Renal cortex interstitium (tissue), 11 donors: Measurements from ENCODE around the gene SCARB1. TPM values are rescaled to one million over a fixed set of nuclear protein-coding genes. Genes with fewer than 3 reads are reported as not detected.

Experiments
- DNase-seq, 11 donors: peaks; one replicate each; pipeline ENCODE4 v3.0.0-alpha.2; 2013; ENCODE audit warnings: low read depth in 9 of 11, low spot score in 4 of 11; ENCODE audit errors: extremely low read depth in 1 of 11
- polyA plus RNA-seq, 3 donors: library from polyadenylated mRNA; unstranded; fragments of 120-200 nt; gene quantifications; one replicate each; pipeline ENCODE4 v1.2.1, GENCODE V29; 2013; ENCODE audit not compliant: insufficient read length in 3 of 3

Gene SCARB1
- polyA plus RNA-seq, 3 donors: 22.4 to 27.6 (median 22.9) TPM

DNA sequence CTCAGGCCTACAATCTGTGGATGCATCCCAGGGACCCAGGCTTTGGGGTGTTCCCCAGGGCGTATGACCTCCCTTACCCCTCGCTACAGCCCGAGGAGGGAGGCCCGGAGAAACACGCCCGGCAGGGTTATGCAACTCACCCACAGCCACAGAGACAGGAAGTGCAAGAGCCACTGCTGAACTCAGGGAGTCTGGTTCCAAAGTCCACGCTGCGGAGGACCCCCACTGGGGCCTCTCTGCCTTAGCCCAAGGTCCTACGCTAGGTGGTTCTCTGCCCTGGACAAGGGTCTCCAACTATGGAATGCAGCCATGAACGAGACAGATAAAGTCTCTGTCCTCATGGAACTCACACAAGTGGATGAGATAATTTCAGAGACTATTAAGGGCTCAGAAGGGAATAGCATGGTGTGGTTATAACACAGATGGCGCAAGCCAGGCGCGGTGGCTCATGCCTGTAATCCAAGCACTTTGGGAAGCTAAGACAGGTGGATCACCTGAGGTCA is 11.3 kb downstream of the SCARB1 start:
- DNase-seq: no peak

- no peak for DNase-seq
These were observed 12.3 kb downstream of the SCARB1 start for GRCh38 chr12:124851342-124851741.

GRCh38 chr12:124849382-124849781 is 14.3 kb downstream of the SCARB1 start:
- DNase-seq: no peak

- DNase-seq: no peak
These were observed 14.9 kb downstream of the SCARB1 start for GRCh38 chr12:124848621-124849380.

- DNase-seq: no peak
These were observed 16.3 kb downstream of the SCARB1 start for GRCh38 chr12:124847113-124848074.

GRCh38 chr12:124844411-124845397 is 19.0 kb downstream of the SCARB1 start:
- no peak for DNase-seq

- DNase-seq: no peak
These were observed 20.7 kb downstream of the SCARB1 start for GRCh38 chr12:124842800-124843510.

GRCh38 chr12:124842073-124842749 is 21.5 kb downstream of the SCARB1 start:
- DNase-seq: no peak

- no peak for DNase-seq
These were observed 22.1 kb downstream of the SCARB1 start for GRCh38 chr12:124841558-124841945.

DNA sequence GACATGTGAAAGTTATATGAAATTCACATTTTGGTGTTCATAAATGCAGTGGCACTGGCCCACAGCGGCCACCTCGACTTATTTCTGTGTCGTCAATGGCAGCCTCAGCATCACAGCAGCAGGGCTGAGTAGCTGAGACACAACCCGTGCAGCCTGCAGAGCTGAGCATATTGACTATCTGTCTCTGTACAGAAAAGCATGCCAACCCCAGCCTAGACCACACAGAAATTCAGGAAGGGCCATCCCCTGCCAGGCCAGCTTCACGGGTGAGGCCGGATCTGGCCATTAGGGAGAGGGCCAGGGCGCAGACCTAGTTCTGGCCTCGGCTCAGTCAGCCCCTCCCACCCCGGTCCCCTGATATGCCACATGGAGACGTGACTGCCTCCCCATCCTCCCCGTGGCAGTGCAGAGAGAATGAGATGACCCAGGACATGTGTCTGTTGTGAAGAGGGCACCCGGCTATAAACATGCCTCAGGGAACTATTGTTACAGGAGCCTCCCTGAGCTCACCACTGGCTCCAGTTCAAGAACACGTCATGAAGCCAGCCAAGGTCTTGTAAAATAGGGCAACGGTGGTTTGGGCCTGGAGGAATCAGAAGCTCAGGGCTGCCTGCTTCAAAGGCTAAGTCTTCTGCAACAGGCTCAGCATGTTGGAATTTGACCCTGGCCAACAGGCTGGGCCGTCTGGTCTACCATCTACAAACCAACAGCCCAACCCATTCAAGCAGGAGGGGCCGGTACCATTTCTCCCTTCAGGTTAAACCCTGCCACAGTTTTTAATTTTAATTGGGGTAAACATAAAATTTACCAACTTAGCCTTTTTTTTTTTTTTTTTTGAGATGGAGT is 25.5 kb downstream of the SCARB1 start:
- DNase-seq: peak in 4 of 11 donors; percentile 46 to 69 (median 52)

DNA sequence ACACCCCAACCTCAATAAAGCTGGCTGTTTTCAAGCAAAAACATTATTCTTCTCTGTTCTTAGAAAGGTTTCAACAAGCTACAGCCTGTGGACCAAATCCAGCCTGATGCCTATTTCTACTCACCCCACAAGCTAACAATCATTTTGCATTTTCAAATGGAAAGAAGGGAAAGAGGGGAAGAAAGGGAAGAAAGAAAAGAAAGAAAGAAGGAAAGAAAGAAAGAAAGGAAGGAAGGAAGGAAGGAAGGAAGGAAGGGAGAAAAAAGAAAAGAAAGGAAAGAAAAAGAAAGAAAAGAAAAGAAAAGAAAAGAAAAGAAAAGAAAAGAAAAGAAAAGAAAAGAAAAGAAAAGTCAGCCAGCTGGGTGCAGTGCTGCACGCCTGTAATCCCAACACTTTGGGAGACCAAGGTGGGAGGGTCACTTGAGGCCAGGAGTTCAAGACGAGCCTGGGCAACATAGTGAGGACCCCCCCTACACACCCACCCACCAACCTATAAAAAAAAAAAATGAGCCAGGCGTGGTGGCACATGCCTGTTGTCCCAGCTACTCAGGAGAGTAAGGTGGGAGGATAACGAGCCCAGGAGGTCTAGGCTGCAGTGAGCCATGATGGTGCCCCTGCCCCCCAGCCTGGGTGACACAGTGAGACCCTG is 26.3 kb downstream of the SCARB1 start:
- no peak for DNase-seq

DNA sequence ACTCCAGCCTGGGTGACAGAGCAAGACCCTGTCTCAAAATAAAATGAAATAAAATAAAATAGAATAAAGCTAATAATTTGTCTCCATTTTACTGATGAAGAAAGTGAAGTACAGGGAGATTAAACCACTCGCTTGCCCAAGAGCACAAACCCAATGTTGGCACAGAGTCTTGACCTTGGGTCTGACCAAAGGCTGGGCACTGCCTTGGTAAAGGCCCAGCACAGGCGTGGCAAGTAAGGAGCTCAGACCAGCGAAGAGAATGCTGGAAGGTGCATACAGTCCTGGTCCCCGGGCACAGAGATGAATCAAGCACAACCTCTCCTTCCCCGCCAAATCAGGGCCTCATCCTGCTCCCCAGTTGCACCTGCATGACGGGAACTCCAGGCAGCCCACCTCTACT is 26.9 kb downstream of the SCARB1 start:
- no peak for DNase-seq

- DNase-seq: no peak
These were observed 27.8 kb downstream of the SCARB1 start for GRCh38 chr12:124835656-124836410.

GRCh38 chr12:124834822-124835221 is 28.8 kb downstream of the SCARB1 start:
- DNase-seq: no peak

GRCh38 chr12:124833693-124834122 is 30.0 kb downstream of the SCARB1 start:
- DNase-seq: no peak

- no peak for DNase-seq
These were observed 30.8 kb downstream of the SCARB1 start for GRCh38 chr12:124832856-124833255.
